ENCODE data around the gene RERE. TPM values are rescaled to one million over a fixed set of nuclear protein-coding genes. Genes with fewer than 3 reads are reported as not detected.

RERE gene
- total RNA-seq, 1 experiment from 2014 or later: 73.4 TPM

- CTCF ChIA-PET: no interaction called here
- intact Hi-C loops (cut with micrococcal nuclease; ENCODE audit: unreplicated experiment): loop anchor here (1.0 to 2.0 kb wide), 2 partner anchors 141 to 279 kb away; no protein-coding TSS in a partner anchor
- H2AFZ ChIP-seq: no peak overlapping the region
Measured at GRCh38 chr1:8701794-8702471, 115.5 kb downstream of the RERE start.

DNA sequence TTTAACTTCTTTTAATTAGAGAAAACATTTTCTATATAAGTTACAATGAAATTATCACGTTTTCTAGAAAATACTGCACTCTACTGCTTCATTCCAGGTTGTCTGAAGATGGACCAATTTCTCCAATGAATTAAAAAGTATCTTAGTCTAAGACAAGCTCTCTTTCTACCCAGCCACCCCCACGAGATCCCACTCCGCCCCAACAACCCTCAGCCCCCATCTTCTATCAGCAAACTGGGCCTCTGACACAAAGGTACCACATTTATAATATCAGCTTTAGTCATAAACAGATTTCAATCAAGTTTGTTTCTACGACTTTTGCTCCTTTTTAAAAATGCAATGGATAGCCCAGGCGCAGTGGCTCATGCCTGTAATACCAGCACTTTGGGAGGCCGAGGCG is 117.8 kb downstream of the RERE start:
- H3F3A ChIP-seq (ENCODE audit: insufficient read depth, low read depth): peaks cover 16% of the 10 kb centered on the region
- intact Hi-C loops (cut with micrococcal nuclease; ENCODE audit: unreplicated experiment): no loop called here
- POLR2A ChIA-PET (ENCODE audit: unreplicated experiment): interaction anchor here (0.7 kb wide), 1 partner anchor 56 kb away, joined by 5 read pairs; no protein-coding TSS in a partner anchor
- no TSS peak for BruUV-seq (replicated peaks)
- TF ChIP-seq, protein P1, sequence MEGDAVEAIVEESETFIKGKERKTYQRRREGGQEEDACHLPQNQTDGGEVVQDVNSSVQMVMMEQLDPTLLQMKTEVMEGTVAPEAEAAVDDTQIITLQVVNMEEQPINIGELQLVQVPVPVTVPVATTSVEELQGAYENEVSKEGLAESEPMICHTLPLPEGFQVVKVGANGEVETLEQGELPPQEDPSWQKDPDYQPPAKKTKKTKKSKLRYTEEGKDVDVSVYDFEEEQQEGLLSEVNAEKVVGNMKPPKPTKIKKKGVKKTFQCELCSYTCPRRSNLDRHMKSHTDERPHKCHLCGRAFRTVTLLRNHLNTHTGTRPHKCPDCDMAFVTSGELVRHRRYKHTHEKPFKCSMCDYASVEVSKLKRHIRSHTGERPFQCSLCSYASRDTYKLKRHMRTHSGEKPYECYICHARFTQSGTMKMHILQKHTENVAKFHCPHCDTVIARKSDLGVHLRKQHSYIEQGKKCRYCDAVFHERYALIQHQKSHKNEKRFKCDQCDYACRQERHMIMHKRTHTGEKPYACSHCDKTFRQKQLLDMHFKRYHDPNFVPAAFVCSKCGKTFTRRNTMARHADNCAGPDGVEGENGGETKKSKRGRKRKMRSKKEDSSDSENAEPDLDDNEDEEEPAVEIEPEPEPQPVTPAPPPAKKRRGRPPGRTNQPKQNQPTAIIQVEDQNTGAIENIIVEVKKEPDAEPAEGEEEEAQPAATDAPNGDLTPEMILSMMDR (conservative IDR thresholded peaks at IDR 0.05): no peak
- no peak for TF ChIP-seq EZH2 (IDR thresholded peaks at IDR 0.05; ENCODE audit: low read depth)
- H2AFZ ChIP-seq: no peak overlapping the region
- no peaks in the 10 kb centered on the region for H3K9me2 ChIP-seq (ENCODE audit: insufficient read depth)
- H3K36me3 ChIP-seq (ENCODE audit: low read depth): no peaks in the 10 kb centered on the region
- CTCF ChIA-PET: no interaction called here
- H3K4me1 ChIP-seq (replicated peaks; ENCODE audit: insufficient read depth): peaks cover 40% of the 10 kb centered on the region
- peaks cover 77% of the 10 kb centered on the region for H3K79me2 ChIP-seq (ENCODE audit: low read depth)
- peaks cover 6% of the 10 kb centered on the region; the same call in 1 of the 2 replicates for H4K20me1 ChIP-seq (ENCODE audit: insufficient read depth)
- no peak overlapping the region for H3K4me3 ChIP-seq
- DNase-seq: no peak
- no peak overlapping the region for H3K27ac ChIP-seq
- H3K4me2 ChIP-seq: peak overlapping the region; percentile 36; the same call in 1 of the 2 replicates
- no peaks in the 10 kb centered on the region for H3K27me3 ChIP-seq (ENCODE audit: insufficient read depth, low read depth)
- H3K9me3 ChIP-seq (ENCODE audit: insufficient read depth, low read depth): no peaks in the 10 kb centered on the region

More at GRCh38 chr1:8701794-8702471, 115.5 kb downstream of the RERE start:
- Histone ChIP-seq H4K20me1 (ENCODE audit: insufficient read depth) (0 out of 2 replicates have a peak, but pooled peaks cover 4% of the 10 kb centered on the region), H3K4me2 (peak overlapping the region; percentile 95), H3K4me1 (replicated peaks; ENCODE audit: insufficient read depth) (peaks cover 51% of the 10 kb centered on the region), H3K27me3 (ENCODE audit: insufficient read depth, low read depth) (no peaks in the 10 kb centered on the region), H3K27ac (peak overlapping the region; percentile 79), H3K79me2 (ENCODE audit: low read depth) (peaks cover 54% of the 10 kb centered on the region), H3K36me3 (ENCODE audit: low read depth) (no peaks in the 10 kb centered on the region), H3K4me3 (peak overlapping the region; percentile 65), H3K9me2 (ENCODE audit: insufficient read depth) (no peaks in the 10 kb centered on the region), H3F3A (ENCODE audit: insufficient read depth, low read depth) (peaks cover 18% of the 10 kb centered on the region), H3K9me3 (ENCODE audit: insufficient read depth, low read depth) (no peaks in the 10 kb centered on the region)
- DNase-seq: peak; percentile 53 to 91
- TF ChIP-seq, protein P1 (conservative IDR thresholded peaks at IDR 0.05): no peak
- TF ChIP-seq EZH2 (IDR thresholded peaks at IDR 0.05; ENCODE audit: low read depth): no peak
- TSS peak; percentile 52 for BruUV-seq (replicated peaks)
- POLR2A ChIA-PET (ENCODE audit: unreplicated experiment): no interaction called here

DNA sequence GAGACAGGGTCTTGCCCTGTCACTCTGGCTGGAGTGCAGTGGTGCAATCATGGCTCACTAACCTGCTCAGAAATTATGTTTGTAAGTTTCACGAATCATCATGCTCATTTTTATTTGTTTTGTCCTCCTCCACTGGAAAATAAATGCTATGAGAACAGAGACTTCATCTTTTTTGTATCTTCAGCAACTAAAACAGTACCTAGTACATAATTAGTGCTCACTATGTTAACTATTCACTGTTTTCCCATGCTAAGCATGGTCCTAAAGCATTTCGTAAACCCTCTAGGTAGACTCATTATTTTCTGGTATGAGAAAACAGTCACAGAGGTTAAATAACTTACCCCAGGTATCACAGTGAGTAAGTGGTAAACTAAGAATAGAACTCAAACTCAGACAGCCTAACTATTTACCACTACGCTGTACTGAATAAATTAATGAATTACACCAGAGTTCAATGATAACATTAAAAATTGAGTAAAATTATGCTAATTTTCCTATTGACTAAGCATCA is 118.4 kb downstream of the RERE start:
- ChIA-PET CTCF (no interaction called here), POLR2A (ENCODE audit: unreplicated experiment) (no interaction called here)
- DNase-seq: peak in 1 of 2 experiments; percentile 44
- Histone ChIP-seq H3K9me2 (ENCODE audit: insufficient read depth) (no peaks in the 10 kb centered on the region), H3K4me1 (replicated peaks; ENCODE audit: insufficient read depth) (peaks cover 33% of the 10 kb centered on the region), H3K4me3 (no peak overlapping the region; the same call in 1 of the 2 replicates), H3K9me3 (ENCODE audit: insufficient read depth, low read depth) (no peaks in the 10 kb centered on the region), H4K20me1 (ENCODE audit: insufficient read depth) (peaks cover 10% of the 10 kb centered on the region), H3K27me3 (ENCODE audit: insufficient read depth, low read depth) (no peaks in the 10 kb centered on the region), H2AFZ (no peak overlapping the region), H3K27ac (0 out of 2 replicates have a peak overlapping the region, but pooled peaks have one; percentile 28), H3K4me2 (peak overlapping the region; percentile 36; the same call in 1 of the 2 replicates), H3K36me3 (ENCODE audit: low read depth) (no peaks in the 10 kb centered on the region), H3K79me2 (ENCODE audit: low read depth) (peaks cover 80% of the 10 kb centered on the region), H3F3A (ENCODE audit: insufficient read depth, low read depth) (peaks cover 16% of the 10 kb centered on the region)
- intact Hi-C loops (cut with micrococcal nuclease; ENCODE audit: unreplicated experiment): no loop called here
- no TSS peak for BruUV-seq (replicated peaks)
- no peak for TF ChIP-seq EZH2 (IDR thresholded peaks at IDR 0.05; ENCODE audit: low read depth)

Measured in PC-9 (cell line).